Fibroblast of villous mesenchyme (primary cell): ENCODE measurements around the gene MARCOL. TPM values are rescaled to one million over a fixed set of nuclear protein-coding genes. Genes with fewer than 3 reads are reported as not detected.
A peak's percentile ranks its signal among the peaks of the same experiment; 100 is the strongest.
"Not testable (repeated sequence)": the region's sequence is repeated elsewhere in the genome, so short reads cannot be mapped to it uniquely, and the experiment has no call there.

Experiments used
- DNase-seq: peaks from one replicate; pipeline ENCODE4 v3.0.0-alpha.2; 2010; ENCODE audit warnings: low read depth
- H3K4me3 ChIP-seq: 2 replicates; pipeline ENCODE4 v1.5.1; 2011; ENCODE audit warnings: low read depth, mild to moderate bottlenecking, low read length
- total RNA-seq: library from RNA; depleted of rRNA; stranded (reverse); fragments of >200 nt; gene quantifications from 2 replicates; pipeline ENCODE4 v1.2.3, GENCODE V29; 2012
- TF ChIP-seq, protein P1 (sequence below): IDR thresholded peaks from 2 replicates; pipeline ENCODE4 v1.5.1; 2012; ENCODE audit warnings: low read depth, mild to moderate bottlenecking, low read length; ENCODE audit not compliant: insufficient read depth

MARCOL gene
- total RNA-seq, 1 donor, result not detected

DNA sequence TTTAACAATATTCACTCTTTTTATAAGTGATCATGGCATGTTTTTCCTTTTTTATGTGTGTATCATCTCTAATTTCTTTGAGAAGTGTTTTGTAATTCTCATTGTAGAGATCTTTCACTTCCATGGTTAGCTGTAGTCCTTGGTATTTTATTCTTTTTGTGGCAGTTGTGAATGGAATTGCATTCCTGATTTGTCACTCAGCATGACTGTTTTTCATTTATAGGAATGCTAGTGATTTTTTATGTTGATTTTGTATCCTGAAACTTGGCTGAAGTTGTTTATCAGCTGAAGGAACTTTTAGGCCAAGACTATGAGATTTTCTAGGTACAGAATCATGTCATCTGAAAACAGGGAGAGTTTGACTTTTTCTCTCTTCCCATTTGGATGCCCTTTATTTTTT is 17.1 kb downstream of the MARCOL start:
- no peak for DNase-seq
- no peak overlapping the region for H3K4me3 ChIP-seq
- TF ChIP-seq, protein P1, sequence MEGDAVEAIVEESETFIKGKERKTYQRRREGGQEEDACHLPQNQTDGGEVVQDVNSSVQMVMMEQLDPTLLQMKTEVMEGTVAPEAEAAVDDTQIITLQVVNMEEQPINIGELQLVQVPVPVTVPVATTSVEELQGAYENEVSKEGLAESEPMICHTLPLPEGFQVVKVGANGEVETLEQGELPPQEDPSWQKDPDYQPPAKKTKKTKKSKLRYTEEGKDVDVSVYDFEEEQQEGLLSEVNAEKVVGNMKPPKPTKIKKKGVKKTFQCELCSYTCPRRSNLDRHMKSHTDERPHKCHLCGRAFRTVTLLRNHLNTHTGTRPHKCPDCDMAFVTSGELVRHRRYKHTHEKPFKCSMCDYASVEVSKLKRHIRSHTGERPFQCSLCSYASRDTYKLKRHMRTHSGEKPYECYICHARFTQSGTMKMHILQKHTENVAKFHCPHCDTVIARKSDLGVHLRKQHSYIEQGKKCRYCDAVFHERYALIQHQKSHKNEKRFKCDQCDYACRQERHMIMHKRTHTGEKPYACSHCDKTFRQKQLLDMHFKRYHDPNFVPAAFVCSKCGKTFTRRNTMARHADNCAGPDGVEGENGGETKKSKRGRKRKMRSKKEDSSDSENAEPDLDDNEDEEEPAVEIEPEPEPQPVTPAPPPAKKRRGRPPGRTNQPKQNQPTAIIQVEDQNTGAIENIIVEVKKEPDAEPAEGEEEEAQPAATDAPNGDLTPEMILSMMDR, result no peak

- no peak overlapping the region for H3K4me3 ChIP-seq
- TF ChIP-seq, protein P1, result no peak
- no peak for DNase-seq
Observed at GRCh38 chr5:148259288-148259687, 21.0 kb downstream of the MARCOL start.

GRCh38 chr5:148261221-148261620 is 22.9 kb downstream of the MARCOL start:
- TF ChIP-seq, protein P1, result no peak
- no peak overlapping the region for H3K4me3 ChIP-seq
- DNase-seq, result no peak

DNA sequence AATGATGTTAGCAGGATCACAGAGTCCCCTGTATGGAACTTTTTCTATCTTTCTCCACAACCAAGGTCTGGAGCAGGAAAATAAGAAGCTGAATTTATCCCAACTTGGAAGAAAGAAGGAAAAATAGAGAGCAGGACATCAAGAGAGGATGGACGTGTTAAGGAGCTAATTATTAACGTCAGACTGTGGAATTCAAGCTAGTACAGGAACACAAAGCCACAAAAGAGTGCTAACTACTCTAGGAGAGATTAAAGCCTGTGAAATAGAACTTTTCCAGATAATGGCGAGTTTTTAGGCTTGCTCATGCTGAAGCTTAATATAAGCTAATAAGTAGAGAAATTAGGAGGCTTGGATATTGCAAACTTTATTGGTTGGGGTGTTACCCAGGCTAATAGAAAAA is 29.6 kb downstream of the MARCOL start:
- no peak overlapping the region for H3K4me3 ChIP-seq
- DNase-seq, result no peak
- TF ChIP-seq, protein P1, result no peak

DNA sequence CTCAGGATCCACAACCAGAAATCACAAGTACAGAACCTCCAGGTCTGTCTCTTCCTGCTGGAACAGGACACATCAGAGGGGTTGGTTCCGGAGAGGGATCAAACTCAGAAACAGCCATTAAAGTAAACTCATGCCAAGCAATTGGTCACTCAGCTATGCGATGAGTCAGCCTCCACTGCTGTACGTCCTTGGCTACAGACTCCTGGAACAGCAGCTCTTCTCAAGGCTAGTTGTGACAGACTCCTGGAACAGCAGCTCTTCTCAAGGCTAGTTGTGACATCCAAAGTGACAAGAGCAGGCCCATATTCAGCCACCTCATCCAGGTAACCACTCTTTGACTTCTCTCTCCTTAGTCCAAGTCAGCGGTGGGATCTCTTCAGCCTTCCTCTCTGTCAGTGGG is 30.2 kb downstream of the MARCOL start, which contains the start of gene SPINK13:
SPINK13 (plus strand) TSS at position 229 of the 400 bp plus-strand sequence. CDS start 1,279 bp downstream, outside the sequence.
- DNase-seq, result peak; percentile 34
- TF ChIP-seq, protein P1, result no peak

GRCh38 chr5:148275129-148275528 is 36.8 kb downstream of the MARCOL start:
- not testable (repeated sequence) for H3K4me3 ChIP-seq, DNase-seq

More for the DNA sequence above, 30.2 kb downstream of the MARCOL start, which contains the start of gene SPINK13:
- no peak within 1 kb of the TSS for H3K4me3 ChIP-seq

DNA sequence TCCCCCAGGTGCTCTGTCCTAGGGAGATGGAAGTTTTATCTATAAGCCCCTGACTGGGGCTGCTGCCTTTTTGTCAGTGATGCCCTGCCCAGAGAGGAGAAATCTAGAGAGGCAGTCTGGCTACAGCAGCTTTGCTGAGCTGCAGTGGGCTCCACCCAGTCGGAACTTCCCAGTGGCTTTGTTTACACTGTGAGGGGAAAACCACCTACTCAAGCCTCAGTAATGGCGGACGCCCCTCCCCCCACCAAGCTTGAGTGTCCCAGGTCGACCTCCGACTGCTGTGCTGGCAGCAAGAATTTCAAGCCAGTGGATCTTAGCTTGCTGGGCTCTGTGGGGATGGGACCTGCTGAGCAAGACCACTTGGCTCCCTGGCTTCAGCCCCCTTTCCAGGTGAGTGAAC is 42.6 kb downstream of the MARCOL start:
- not testable (repeated sequence) for DNase-seq, H3K4me3 ChIP-seq

DNA sequence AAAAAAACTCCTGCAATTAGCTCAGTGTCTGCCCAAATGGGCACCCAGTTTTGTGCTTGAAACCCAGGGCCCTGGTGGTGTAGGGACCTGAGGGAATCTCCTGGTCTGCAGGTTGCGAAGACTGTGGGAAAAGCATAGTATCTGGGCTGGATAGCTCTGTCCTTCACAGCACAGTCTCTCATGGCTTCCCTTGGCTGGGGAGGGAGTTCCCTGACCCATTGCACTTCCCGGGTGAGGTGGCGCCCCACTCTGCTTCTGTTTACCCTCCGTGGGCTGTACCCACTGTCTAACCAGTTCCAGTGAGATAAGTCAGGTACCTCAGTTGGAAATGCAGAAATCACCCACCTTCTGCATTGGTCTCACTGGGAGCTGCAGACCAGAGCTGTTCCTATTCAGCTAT is 43.0 kb downstream of the MARCOL start:
- H3K4me3 ChIP-seq, DNase-seq: not testable (repeated sequence)
